Mononuclear cell (primary cell): ENCODE data around the gene AXIN2. TPM values are rescaled to one million over a fixed set of nuclear protein-coding genes. Genes with fewer than 3 reads are reported as not detected.
"Not testable (repeated sequence)": the region's sequence is repeated elsewhere in the genome, so short reads cannot be mapped to it uniquely, and the experiment has no call there.

ENCODE experiments used
- H3K27me3 ChIP-seq: 2 replicates; pipeline ENCODE4 v1.6.0; 2011; ENCODE audit warnings: low read length, control low read depth; ENCODE audit not compliant: insufficient read depth
- H3K4me1 ChIP-seq: 2 replicates; pipeline ENCODE4 v1.5.1; 2011; ENCODE audit warnings: mild to moderate bottlenecking, low read length, control low read depth; ENCODE audit not compliant: insufficient read depth
- H3K4me3 ChIP-seq: 2 replicates; pipeline ENCODE4 v1.5.1; 2011; ENCODE audit warnings: mild to moderate bottlenecking, low read length, moderate library complexity
- H3K9me3 ChIP-seq: 2 replicates; pipeline ENCODE4 v1.5.1; 2011; ENCODE audit warnings: low read depth, mild to moderate bottlenecking, control low read depth, low read length
- total RNA-seq: library from RNA; depleted of rRNA; stranded (reverse); fragments of >200 nt; gene quantifications from one replicate; pipeline ENCODE4 v1.2.3, GENCODE V29; 2012

Gene AXIN2
- total RNA-seq, 1 donor = 28.5 TPM

DNA sequence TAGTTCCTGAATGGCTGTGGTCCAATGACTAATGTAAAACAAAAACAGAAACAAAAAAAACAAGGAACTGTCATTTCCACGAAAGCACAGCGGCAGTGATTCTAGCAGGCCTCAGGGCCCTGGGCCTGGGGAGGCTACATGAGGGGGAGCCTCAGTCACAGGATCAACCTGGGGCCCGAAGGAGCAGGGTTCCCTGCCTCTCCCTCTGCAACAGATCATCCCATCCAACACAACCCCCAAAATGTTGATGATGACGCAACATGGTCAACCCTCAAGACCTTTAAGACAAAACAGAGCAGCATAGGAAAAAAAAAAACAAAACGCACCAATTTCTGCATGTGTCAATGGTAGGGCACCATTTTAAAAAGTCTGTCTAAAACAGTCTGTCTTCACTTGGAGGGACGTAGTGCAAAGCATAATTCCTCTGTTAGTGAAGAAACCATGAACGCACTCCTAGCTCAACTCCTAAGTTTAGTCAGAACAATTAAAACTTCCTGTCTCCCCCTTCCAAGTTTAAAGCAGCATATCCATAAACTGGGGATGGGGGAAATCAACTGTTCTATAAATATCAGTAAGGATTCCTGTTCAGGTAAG lies 32.3 kb downstream of the AXIN2 start:
- no peak overlapping the region for H3K4me3 ChIP-seq
- no peaks in the 10 kb centered on the region for H3K27me3 ChIP-seq
- H3K4me1 ChIP-seq = peaks cover 5% of the 10 kb centered on the region
- no peaks in the 10 kb centered on the region for H3K9me3 ChIP-seq

DNA sequence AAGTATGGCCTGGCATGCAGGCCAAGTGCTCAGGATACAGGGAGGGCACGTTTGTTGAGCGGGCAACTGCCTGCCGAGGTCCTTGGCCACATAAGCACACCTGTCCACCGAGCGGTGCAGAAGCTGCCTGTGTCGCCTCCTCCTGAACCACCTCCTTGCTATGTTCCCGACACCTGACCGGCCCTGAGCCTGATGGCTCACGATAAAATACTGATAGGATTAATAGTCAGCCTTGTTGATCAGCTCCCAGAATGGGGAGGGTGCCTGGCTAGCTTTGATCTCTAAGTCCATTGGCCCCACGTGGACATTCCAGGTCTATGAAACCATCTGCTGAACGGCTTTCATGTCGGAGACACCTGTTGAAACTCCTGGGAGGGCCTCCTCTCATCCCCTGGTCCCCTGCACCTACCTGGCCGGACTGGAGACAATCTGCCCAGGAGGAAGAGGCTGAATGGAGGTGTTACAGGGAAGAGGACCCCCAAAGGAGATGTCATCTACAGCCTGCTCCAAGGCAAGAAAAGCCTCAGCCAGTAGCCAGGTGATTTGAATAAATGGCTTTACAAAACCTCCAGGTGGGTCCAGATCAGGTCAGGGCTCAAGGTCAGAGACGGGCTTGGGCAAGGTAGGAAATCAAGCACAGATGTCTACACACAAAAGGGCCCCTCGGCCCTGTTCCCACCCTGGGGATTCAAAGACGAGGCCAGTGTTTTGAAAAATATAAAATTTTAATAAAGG lies 33.4 kb downstream of the AXIN2 start:
- Histone ChIP-seq H3K4me1 (peaks cover 12% of the 10 kb centered on the region), H3K4me3 (no peak overlapping the region), H3K9me3 (no peaks in the 10 kb centered on the region), H3K27me3 (no peaks in the 10 kb centered on the region)

DNA sequence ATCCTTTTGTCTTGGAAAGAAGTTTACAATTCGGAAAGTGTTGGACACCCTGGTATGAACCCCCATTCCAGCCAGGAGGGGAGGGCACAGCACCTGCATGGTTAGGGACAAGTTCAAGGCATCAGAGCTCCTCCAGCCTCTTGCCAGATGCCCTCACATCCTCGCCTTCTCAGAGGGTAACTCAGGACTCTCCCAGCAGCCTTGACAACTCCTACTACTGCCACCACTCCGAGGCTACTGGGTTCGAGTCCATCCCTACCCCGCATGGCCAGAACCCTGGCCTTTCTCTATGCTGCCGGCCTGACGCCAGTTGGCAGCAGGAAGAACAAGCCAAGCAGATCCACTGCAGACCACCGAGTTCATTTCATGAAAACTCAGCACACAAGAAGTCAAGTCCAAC lies 34.1 kb downstream of the AXIN2 start:
- Histone ChIP-seq H3K4me3 (no peak overlapping the region), H3K27me3 (no peaks in the 10 kb centered on the region), H3K4me1 (peaks cover 18% of the 10 kb centered on the region), H3K9me3 (no peaks in the 10 kb centered on the region)

DNA sequence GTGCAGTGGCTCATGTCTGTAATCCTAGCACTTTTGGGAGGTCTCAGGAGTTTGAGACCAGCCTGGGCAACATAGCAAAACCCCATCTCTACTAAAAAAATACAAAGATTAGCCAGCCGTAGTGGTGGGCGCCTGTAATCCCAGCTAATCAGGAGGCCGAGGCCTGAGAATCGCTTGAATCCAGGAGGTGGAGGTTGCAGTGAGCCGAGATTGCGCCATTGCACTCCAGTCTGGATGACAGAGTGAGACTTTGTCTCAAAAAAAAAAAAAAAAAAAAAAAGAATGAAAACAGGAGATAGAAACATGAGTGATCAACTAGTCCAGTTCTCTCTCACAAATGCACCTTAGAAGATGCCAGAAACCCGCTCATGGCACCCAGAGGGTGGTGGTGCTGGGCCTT lies 34.6 kb downstream of the AXIN2 start:
- H3K4me3 ChIP-seq, H3K27me3 ChIP-seq, H3K9me3 ChIP-seq: not testable (repeated sequence)
- peaks cover 18% of the 10 kb centered on the region for H3K4me1 ChIP-seq

DNA sequence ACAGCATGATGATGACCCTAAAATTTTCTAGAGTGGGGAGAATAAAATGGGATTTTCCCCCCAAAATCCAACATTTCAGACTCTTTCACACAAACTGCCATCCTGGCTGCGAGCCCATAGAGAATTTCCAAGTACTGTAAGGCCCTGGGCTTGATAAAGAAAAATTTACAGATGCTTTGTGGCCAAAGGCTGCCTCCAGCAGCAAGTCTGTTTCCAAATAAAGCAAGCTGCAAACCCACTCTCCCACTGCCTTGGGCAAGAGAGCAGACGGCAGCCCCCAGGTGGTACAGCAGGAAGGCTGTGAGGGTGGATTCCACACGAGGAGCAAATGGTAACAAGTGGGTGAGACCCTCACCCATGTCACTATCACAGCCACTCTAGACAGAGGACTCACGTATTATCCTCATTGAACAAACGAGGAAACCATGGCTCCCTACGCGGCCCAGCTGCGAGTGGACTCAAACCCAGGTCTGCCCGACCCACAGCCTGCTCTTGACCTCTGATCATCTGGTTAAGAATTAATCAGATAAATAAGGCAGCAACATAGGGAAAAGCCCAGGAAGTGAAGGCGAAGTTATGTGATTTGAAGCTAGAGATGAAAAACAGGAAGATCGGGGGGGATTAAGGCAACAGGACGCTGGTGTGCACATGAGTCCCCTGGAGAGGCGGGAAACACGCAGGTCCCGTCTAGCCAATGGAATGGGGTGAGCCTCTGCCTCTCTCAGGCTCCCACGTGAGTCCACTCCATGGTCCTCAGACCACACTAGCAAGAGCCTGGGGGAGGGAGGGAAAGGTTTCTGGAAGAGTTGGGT lies 37.4 kb downstream of the AXIN2 start:
- Histone ChIP-seq H3K9me3 (no peaks in the 10 kb centered on the region), H3K27me3 (no peaks in the 10 kb centered on the region), H3K4me1 (peaks cover 18% of the 10 kb centered on the region), H3K4me3 (no peak overlapping the region)

DNA sequence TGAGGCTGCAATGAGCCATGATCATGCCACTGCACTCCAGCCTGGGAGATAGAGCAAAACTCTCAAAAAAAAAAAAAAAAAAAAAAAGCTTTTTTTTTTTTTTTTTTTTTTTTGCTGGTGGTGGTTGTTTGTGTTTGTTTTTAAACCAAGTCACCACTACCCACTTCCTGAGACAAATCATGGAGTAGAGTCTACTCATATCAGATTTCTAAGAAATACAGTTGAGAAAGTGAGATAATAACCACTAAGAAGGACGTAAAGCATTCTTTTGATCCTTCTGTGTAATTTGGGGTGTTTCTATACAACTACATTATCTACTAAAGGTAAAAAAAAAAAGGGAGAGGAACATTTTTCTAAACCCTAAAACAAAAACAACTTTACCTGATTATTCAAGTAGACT lies 38.0 kb downstream of the AXIN2 start:
- Histone ChIP-seq H3K4me3 (no peak overlapping the region), H3K27me3 (no peaks in the 10 kb centered on the region), H3K4me1 (peaks cover 18% of the 10 kb centered on the region), H3K9me3 (no peaks in the 10 kb centered on the region)

DNA sequence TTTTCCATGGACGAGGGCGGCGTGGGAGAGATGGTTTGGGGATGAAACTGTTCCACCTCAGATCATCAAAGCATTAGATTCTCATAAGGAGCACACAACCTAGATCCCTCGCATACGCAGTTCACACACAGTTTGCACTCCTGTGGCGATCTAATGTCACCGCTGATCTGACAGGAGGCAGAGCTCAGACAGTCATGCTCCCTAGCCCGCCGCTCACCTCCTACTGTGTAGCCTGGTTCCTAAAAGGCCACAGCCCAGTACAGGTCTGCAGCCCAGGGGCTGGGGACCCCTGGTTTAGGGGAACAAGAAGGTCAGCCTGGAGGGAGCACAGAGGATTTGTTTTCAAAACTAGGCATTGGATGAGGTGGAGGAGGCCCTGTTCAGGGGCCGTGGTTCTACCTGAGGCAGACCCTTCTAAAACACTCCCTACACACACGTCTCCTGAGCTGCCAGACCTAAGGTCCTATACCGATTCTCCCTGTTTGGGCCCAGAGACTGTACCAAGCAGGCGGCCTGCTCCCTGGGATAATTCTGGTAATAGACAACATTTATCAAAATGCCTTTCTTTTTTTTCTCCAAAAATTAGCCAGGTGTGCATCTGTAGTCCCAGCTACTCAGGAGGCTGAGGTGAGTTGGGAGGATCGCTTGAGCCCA lies 38.6 kb downstream of the AXIN2 start:
- H3K27me3 ChIP-seq = no peaks in the 10 kb centered on the region
- peaks cover 18% of the 10 kb centered on the region for H3K4me1 ChIP-seq
- H3K9me3 ChIP-seq = no peaks in the 10 kb centered on the region
- H3K4me3 ChIP-seq = no peak overlapping the region

DNA sequence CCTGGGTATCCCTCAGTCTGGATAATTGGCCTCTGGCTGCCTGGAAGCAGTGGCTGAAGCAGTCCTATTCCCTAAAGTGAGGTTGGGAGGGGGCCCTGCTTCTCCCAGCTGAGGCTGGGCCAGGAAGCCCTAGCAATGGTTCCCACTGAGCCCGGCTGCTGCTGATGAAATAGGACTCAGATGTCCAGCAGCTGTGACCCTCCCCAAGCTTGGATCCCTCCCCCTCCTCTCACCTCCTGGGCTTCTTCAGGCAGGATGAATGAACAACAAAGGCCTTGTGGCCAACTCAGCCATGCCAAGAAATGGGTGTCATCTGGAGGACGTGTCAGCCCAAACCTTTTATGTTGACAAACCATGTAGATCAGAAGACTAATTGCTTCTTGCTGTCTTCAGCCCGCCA lies 42.0 kb downstream of the AXIN2 start:
- Histone ChIP-seq H3K9me3 (no peaks in the 10 kb centered on the region), H3K27me3 (no peaks in the 10 kb centered on the region), H3K4me3 (no peak overlapping the region), H3K4me1 (peaks cover 17% of the 10 kb centered on the region)

DNA sequence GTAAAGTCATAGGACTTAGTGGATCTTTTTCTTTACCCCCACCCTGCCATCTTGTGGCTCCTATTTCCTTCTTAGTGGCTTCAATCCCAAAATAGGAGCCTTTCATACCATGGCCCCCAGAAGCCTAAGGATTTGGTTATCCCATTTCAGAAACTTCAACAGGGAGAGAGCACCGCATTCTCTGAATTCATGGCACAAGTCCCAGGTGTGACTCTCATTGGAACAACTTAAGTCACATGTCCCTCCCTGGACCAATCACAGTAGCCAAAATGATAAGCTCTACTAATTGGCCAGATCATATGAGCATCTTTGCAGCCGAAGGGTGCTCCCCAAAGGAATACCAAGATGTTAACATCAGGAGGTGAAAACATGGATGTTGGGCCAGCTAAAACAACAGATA lies 43.2 kb downstream of the AXIN2 start:
- no peak overlapping the region for H3K4me3 ChIP-seq
- H3K9me3 ChIP-seq = no peaks in the 10 kb centered on the region
- H3K4me1 ChIP-seq = peaks cover 9% of the 10 kb centered on the region
- H3K27me3 ChIP-seq = no peaks in the 10 kb centered on the region

DNA sequence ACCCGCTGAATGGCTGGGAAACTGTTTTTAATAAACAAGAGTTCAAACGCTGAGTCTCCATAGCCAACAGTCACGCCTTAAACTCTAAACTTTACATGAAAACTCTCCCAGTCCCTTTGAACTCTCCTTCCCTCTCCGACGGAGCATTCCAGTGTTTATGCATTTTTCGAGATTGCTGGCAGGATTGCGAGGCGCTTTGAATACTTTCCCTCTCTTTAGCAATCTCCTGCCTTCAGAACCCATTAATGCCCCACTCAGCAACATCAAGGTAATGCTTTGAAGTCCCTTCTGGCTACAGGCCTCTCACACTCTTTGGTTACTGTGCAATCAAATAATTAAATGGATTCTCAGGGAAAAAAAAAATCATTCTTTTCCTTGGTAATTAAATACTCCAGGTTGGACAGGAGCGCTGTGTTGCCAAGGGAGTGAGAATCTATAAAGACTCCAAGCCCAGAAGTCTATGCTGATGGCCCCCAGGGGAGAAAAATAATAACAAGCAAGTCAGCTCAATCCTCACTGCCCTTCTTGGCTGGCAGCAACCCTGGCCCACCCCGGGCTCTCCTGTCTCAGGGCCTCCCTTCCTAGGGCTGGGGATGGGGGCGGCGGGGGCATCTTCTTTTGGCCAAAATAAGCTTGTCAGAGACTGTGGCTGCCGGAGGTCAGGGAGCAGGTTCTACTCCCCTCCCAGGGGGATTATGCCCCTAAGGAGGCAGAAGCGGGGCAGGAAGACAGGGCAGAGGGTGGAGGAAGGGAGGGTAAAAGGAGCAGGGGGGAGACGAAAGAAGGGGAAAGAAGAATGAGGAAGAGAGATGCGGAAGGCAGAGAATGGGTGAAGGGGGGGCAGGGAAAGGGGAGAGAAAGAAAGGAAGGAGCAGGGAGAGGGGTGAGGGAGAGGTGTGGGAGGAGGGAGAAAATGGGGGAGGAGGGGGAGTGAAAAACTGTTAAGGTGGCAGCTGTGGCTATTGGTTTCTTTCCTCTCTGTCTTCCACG lies 45.2 kb downstream of the AXIN2 start:
- H3K4me1 ChIP-seq = no peaks in the 10 kb centered on the region
- H3K4me3 ChIP-seq = no peak overlapping the region
- no peaks in the 10 kb centered on the region for H3K9me3 ChIP-seq
- H3K27me3 ChIP-seq = no peaks in the 10 kb centered on the region

DNA sequence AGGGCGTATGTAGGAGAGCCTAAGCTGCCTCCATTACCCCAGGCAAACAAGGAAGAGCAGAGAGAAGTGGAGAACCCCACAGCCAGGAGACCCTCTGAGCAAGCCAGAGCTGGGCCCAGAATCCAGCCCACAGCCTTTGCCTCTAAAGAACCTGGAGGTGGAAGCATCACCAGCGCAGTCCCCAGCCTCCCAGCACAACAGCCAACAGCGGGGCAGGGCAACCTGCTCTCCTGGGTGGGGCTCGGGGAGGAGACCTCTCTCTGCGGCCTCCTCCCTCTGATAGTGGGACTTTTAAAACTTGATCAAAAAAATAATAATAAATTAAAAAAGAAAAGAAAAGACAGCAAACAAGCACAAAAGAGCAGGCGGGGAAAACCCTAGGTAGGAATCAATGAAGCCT lies 45.9 kb downstream of the AXIN2 start:
- no peaks in the 10 kb centered on the region for H3K9me3 ChIP-seq
- no peaks in the 10 kb centered on the region for H3K27me3 ChIP-seq
- H3K4me1 ChIP-seq = no peaks in the 10 kb centered on the region
- H3K4me3 ChIP-seq = no peak overlapping the region

DNA sequence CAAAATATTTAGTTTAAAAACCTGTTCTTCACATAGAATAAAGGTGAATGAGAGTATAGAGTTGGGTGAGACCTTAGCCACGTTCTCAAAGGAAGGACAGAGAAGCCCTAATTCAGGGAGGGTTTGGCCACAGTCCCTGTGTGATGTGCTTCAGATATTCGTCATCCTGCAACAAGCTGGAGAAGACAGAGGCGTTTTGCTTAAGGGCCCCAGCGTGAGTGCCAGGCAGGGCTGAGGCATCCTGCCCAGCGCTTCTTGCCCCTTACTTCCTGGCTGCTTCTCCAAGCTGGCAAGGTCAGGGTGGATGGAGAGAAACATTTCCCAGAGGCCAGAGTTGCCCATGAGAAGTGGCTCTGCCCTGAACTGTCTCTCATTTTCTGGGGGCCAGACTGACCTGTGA lies 46.9 kb downstream of the AXIN2 start:
- H3K27me3 ChIP-seq = no peaks in the 10 kb centered on the region
- H3K9me3 ChIP-seq = no peaks in the 10 kb centered on the region
- H3K4me3 ChIP-seq = no peak overlapping the region
- H3K4me1 ChIP-seq = no peaks in the 10 kb centered on the region

DNA sequence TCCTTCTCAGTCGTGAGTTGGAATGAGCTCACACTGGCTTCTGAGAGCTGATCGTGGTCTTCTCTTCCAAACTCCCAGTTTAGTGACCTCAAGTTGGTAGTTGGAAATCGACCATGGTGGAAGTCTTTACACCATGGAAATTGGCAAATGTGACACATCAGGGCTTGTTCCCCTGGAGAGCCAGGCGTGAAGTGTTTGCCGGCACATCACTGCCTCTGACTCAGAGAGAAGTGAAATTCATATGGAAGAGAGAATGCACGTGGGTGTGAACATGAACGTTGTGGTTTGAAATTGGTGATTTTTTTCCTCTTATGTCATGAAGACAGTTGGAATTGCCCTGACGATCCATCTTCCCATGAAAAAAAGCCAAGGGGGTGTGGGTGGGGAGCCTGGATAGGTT lies 47.4 kb downstream of the AXIN2 start:
- H3K9me3 ChIP-seq = no peaks in the 10 kb centered on the region
- H3K4me3 ChIP-seq = no peak overlapping the region
- H3K4me1 ChIP-seq = no peaks in the 10 kb centered on the region
- H3K27me3 ChIP-seq = no peaks in the 10 kb centered on the region

DNA sequence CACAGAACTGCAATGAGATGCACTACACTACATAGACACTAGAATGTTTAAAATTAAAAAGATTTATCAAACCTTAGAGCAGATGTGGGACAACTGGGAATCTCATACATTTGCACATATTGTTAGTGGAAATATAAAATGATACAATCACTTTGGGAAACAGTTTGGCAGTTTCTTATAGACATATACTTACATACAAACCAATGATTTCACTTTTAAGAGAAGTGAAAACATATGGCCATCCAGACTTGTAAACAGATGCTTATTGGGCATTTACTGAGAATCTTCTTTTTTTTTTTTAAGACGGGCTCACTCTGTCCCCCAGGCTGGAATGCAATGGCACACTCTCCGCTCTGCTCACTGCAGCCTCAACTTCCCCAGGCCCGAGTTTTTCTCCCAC lies 50.1 kb downstream of the AXIN2 start:
- H3K9me3 ChIP-seq = no peaks in the 10 kb centered on the region
- H3K4me3 ChIP-seq = no peak overlapping the region
- H3K4me1 ChIP-seq = no peaks in the 10 kb centered on the region
- no peaks in the 10 kb centered on the region for H3K27me3 ChIP-seq
